NB4 (cell line): ENCODE measurements around the gene EEF1AKMT2.

Experiments
- POLR2A ChIP-seq: IDR thresholded peaks from 2 replicates; pipeline ENCODE4 v1.6.1; 2011; ENCODE audit warnings: mild to moderate bottlenecking; ENCODE audit not compliant: insufficient read length; ENCODE audit errors: extremely low read depth
- TF ChIP-seq, protein P1 (sequence below): IDR thresholded peaks from one replicate; pipeline ENCODE4 v1.5.1; 2012; ENCODE audit warnings: low read depth, low read length
- TF ChIP-seq, protein P2 (sequence below): IDR thresholded peaks from 2 replicates; pipeline ENCODE4 v1.6.1; 2011; ENCODE audit warnings: low read depth, low read length

DNA sequence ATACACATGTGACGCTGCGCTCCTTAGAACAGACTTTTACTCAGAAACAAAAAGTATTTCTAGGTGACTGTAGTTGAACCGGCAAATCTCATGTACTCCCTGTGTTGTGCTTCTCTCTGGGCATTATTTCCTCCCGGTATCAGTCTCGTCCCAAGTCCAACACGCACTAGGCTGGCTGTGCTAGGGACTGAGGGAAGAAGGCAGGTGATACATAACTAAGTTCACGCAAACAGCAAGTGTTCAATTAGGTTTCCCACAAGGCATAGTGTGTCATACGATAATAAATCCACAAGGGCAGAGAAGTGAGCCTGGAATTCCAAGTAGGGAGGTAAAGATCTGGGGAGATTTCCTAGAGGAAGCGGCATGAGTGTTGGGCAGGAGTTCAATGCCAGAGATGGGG, 67.9 kb downstream of the EEF1AKMT2 start:
- TF ChIP-seq, protein P1, sequence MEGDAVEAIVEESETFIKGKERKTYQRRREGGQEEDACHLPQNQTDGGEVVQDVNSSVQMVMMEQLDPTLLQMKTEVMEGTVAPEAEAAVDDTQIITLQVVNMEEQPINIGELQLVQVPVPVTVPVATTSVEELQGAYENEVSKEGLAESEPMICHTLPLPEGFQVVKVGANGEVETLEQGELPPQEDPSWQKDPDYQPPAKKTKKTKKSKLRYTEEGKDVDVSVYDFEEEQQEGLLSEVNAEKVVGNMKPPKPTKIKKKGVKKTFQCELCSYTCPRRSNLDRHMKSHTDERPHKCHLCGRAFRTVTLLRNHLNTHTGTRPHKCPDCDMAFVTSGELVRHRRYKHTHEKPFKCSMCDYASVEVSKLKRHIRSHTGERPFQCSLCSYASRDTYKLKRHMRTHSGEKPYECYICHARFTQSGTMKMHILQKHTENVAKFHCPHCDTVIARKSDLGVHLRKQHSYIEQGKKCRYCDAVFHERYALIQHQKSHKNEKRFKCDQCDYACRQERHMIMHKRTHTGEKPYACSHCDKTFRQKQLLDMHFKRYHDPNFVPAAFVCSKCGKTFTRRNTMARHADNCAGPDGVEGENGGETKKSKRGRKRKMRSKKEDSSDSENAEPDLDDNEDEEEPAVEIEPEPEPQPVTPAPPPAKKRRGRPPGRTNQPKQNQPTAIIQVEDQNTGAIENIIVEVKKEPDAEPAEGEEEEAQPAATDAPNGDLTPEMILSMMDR: no peak
- no peak for TF ChIP-seq POLR2A
- TF ChIP-seq, protein P2, sequence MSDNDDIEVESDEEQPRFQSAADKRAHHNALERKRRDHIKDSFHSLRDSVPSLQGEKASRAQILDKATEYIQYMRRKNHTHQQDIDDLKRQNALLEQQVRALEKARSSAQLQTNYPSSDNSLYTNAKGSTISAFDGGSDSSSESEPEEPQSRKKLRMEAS: no peak
